Heart left ventricle (tissue), 16 donors: ENCODE data around the gene ATF6B. TPM values are rescaled to one million over a fixed set of nuclear protein-coding genes. Genes with fewer than 3 reads are reported as not detected.

Experiments
- ATAC-seq, 4 donors: fragments of 200-7000 bp; cut with Tn5 transposase; one replicate each; pipeline ENCODE4 v1.9.1; 2020 to 2022; ENCODE audit warnings: moderate library complexity in 4 of 4, mild to moderate bottlenecking in 3 of 4, moderate number of reproducible peaks in 1 of 4
- DNase-seq, 5 donors: peaks; one replicate each; pipeline ENCODE4 v3.0.0-alpha.2; 2020
- H3K27ac ChIP-seq, 12 donors: fragments of 200-600 bp; sonication (generic) in 4 of 12; one replicate each; pipeline versions ENCODE4 v1.5.0 to v1.8.0; 2016 to 2022; ENCODE audit warnings: mild to moderate bottlenecking in 2 of 12
- H3K27me3 ChIP-seq, 9 donors: fragments of 200-600 bp; sonication (generic) in 2 of 9; one replicate each; pipeline versions ENCODE4 v1.5.1 to v1.8.0; 2016 to 2022; ENCODE audit warnings: mild to moderate bottlenecking in 3 of 9
- H3K36me3 ChIP-seq, 9 donors: fragments of 200-600 bp; sonication (generic) in 2 of 9; one replicate each; pipeline versions ENCODE4 v1.5.0 to v1.8.0; 2018 to 2022; ENCODE audit warnings: mild to moderate bottlenecking in 2 of 9
- H3K4me1 ChIP-seq, 12 donors: fragments of 200-600 bp; sonication (generic) in 4 of 12; one replicate each; pipeline versions ENCODE4 v1.5.0 to v1.8.0; 2016 to 2022; ENCODE audit warnings: mild to moderate bottlenecking in 3 of 12
- H3K4me3 ChIP-seq, 12 donors: fragments of 200-600 bp; sonication (generic) in 4 of 12; one replicate each; pipeline versions ENCODE4 v1.5.0 to v1.8.0; 2017 to 2022; ENCODE audit warnings: mild to moderate bottlenecking in 9 of 12, moderate library complexity in 4 of 12
- H3K9me3 ChIP-seq, 12 donors: fragments of 200-600 bp; sonication (generic) in 4 of 12; one replicate each; pipeline versions ENCODE4 v1.5.0 to v1.8.0; 2016 to 2022; ENCODE audit warnings: mild to moderate bottlenecking in 1 of 12
- POLR2A ChIP-seq, 2 donors: fragments of 450-650 bp; IDR thresholded peaks; one replicate each; pipeline ENCODE4 v1.6.1; 2017; ENCODE audit warnings: antibody characterized with exemption in 2 of 2, mild to moderate bottlenecking in 2 of 2, moderate library complexity in 2 of 2
- WGBS, 4 donors: extraction: QIAGEN DNeasy Blood & Tissue Kit in 2 of 4; methylation state at CpG; one replicate each; pipeline versions ENCODE4 v1.1.5 to v1.1.7; 2013 to 2018; 5-methylcytosine and 5-hydroxymethylcytosine counted together
- intact Hi-C, 10 donors: fragments of 100-400 bp; cut with DNase I; formaldehyde crosslinking; loops; one replicate each; pipeline versions ENCODE4 v1.11.1 to v1.14.2; 2022
- polyA plus RNA-seq, 2 donors: library from polyadenylated mRNA; stranded (reverse); fragments of 200-250 nt; gene quantifications; one replicate each; pipeline ENCODE4 v1.2.3, GENCODE V29; 2013
- total RNA-seq, 9 donors: library from RNA; depleted of rRNA in 2 of 9; stranded (reverse); fragments of >200 nt in 2 of 9; fragmentation: NEBNext Ultra II Directional in 3 of 9; extraction: Animal tissue kit (Norgen Biotek cat#: 25700) in 3 of 9; gene quantifications; one replicate each; pipeline versions ENCODE4 v1.1.0 to v1.2.4, GENCODE V29; 2016 to 2023
- TF ChIP-seq, protein P1 (sequence below), 12 donors: fragments of 200-600 bp; sonication (generic) in 4 of 12; IDR thresholded peaks; one replicate each; pipeline versions ENCODE4 v1.5.0 to v1.8.0; 2018 to 2022; ENCODE audit warnings: antibody characterized with exemption in 12 of 12, mild to moderate bottlenecking in 5 of 12
- donor health status: ischemic (EF 13 %, LVEDD 7.1; RV severe dilation, severe dysfunction).
- donor health status: healthy with polysubstance abuse.
- donor health status: DM: no; HTN: yes; CAD: no.
- donor health status: DM: no; HTN: no; CAD: no.
- donor health status: ischemic (EF 25% LVEDD 6.9; RV normal size, moderate dysfunction).
- donor health status: ischemic (EF 25% LVEDD 5.7; RV mildly dilated, moderate dysfunction).
- donor health status: healthy.
- donor health status: DM: yes; HTN: yes; CAD: no.
- donor health status: ischemic (EF 35%, LVEDD 5.7; RV mildly dilated, moderate dysfunction).
- donor health status: nonischemic (EF 11% LVEDD 7.7; RV severe dilation, severe dysfunction).
- donor health status: DM: yes; HTN: yes; CAD: no.
- donor health status: PGD.
- donor health status: ischemic (EF 29% LVEDD 5.4; RV normal size, mild dysfunction).
- donor health status: nonischemic (EF 23%, LVEDD 6.1; RV moderate dilation, normal function).

The ATF6B gene
- total and polyA plus RNA-seq, 11 donors = 11.1 to 56.8 (median 28.7) TPM

DNA sequence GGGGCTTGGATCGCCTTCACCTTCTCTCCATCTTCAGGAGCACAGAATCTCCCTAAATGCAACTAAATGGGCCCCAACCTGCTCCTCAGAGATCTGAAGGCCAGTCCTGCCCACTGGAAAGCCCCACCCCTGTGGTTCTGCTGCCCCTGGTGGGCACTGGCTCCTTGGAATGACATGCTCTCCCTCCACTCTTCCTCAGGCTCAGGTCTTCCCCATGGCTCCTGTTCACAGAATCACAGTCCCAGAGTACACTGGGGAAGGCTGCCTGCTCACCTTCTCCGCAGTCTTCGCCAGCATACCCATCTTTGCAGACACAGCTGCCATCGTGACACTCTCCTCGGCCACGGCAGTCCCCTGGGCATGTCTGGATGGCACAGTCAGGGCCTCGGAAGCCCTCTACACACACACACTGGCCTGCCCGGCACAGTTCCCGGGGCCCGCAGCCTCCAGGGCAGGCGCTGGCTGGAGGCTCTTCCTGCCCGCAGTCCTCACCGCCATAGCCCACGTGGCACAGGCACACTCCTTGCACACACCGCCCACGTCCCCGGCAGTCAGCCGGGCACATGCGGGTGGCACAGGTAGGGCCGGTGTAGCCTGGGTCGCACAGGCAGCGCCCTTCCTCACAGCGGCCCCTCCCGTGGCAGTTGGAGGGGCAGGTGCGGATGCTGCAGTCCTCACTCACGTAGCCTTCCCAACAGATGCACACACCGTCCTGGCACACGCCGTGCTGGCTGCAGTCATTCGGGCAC, 32.5 kb downstream of the ATF6B start:
- H3K9me3 ChIP-seq = no peaks in the 10 kb centered on the region
- ATAC-seq = peak in 1 of 4 donors; percentile 3
- peak overlapping the region in 2 of 12 donors; percentile 29 to 31 for H3K4me3 ChIP-seq
- TF ChIP-seq, protein P1, sequence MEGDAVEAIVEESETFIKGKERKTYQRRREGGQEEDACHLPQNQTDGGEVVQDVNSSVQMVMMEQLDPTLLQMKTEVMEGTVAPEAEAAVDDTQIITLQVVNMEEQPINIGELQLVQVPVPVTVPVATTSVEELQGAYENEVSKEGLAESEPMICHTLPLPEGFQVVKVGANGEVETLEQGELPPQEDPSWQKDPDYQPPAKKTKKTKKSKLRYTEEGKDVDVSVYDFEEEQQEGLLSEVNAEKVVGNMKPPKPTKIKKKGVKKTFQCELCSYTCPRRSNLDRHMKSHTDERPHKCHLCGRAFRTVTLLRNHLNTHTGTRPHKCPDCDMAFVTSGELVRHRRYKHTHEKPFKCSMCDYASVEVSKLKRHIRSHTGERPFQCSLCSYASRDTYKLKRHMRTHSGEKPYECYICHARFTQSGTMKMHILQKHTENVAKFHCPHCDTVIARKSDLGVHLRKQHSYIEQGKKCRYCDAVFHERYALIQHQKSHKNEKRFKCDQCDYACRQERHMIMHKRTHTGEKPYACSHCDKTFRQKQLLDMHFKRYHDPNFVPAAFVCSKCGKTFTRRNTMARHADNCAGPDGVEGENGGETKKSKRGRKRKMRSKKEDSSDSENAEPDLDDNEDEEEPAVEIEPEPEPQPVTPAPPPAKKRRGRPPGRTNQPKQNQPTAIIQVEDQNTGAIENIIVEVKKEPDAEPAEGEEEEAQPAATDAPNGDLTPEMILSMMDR (IDR thresholded peaks at IDR 0.05) = no peak
- no peak for TF ChIP-seq POLR2A (IDR thresholded peaks at IDR 0.05)
- WGBS, 4 donors = 72 to 92% (median 78%) methylated on average over 10 to 30 of the region's 30 CpGs
- peaks cover 0 to 96% (median 36%) of the 10 kb centered on the region in 9 donors for H3K36me3 ChIP-seq
- DNase-seq = no peak
- intact Hi-C loops = no loop called here
- H3K27me3 ChIP-seq = peaks cover 6 to 26% (median 14%) of the 10 kb centered on the region in 9 donors
- H3K4me1 ChIP-seq = peaks cover 2 to 39% (median 19%) of the 10 kb centered on the region in 12 donors
- H3K27ac ChIP-seq = no peak overlapping the region

DNA sequence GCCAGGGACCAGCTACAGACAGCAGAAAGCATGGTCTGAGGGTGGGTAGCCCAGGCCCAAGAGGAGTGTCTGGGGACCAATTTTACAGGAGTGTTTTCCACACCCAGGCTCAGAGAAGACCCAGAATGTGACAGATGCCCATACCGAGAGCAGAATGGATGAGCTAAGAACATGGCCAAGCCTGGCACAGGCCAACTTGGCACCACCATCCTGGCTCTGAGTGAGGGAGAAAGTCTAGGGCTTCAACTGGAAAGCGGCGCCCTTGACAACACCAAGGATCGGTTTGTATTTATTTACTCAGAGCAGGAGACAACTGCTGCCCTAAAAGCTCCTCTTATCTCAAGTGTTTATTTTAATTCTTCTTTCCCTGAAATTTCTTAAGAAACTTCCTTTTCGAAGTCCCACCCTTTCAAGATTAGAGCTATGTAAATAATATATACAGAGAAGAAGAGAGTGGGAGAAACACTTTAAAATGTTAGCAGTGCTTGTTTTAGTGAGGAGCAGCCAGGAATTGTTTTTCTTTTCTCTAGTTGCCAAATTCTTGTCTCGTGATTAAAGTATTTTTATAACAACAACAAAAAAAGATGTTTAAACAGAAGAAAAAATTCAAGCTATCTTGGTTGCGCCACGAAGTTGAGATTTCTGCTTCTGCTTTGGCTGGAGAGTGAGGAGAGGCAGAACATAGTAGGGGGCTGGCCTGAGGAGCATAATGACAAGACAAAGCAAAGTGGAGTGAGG, 35.1 kb downstream of the ATF6B start:
- TF ChIP-seq POLR2A (IDR thresholded peaks at IDR 0.05) = no peak
- TF ChIP-seq, protein P1 (IDR thresholded peaks at IDR 0.05) = no peak
- Histone ChIP-seq H3K9me3 (no peaks in the 10 kb centered on the region), H3K27ac (peak overlapping the region in 11 of 12 donors; percentile 13 to 77 (median 41)), H3K36me3 (peaks cover 0 to 94% (median 34%) of the 10 kb centered on the region in 9 donors), H3K4me3 (no peak overlapping the region), H3K27me3 (peaks cover 6 to 30% (median 14%) of the 10 kb centered on the region in 9 donors), H3K4me1 (peaks cover 2 to 41% (median 20%) of the 10 kb centered on the region in 12 donors)
- intact Hi-C loops = no loop called here
- 44 to 57% (median 47%) methylated on average over 8 of the region's 8 CpGs for WGBS, 4 donors
- DNase-seq (no peak), ATAC-seq (peak; percentile 18 to 48 (median 44))

DNA sequence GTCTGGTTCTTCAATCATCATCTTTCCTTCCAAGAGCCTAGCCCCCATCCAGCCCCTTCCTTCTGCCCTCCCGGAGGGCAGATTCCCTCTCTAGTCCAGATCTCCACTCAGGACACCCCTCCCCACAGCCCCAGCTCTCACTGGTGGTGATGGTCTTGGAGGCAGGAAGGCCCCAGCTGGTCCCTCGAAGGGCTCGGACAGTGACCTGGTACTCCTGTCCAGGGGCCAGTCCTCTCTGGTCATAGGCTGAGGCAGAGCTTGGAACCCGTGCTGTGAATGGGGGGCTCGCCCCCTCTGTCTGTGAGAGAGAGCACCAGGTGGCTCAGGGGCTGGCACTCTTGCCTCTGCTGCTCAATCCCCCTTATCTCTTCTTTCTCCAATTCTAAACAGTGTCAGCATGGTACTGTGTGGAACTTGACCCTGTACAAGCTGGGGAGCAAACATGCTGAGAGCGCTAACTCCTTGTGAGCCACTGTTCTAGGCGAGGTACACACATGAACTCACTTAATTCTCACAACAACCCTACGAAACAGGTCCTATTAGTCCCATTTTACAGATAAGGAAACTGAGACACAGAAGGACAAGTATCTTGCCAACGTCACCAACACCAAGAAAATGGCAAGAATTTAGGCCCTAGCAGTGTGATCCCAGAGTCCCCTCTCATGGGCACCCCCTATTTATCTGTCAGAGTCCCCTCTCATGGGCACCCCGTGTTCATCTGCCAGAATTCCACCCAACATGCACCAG, 38.8 kb downstream of the ATF6B start:
- H3K36me3 ChIP-seq = peaks cover 0 to 80% (median 8%) of the 10 kb centered on the region in 9 donors
- 82 to 85% (median 83%) methylated on average over 9 to 10 of the region's 10 CpGs for WGBS, 4 donors
- DNase-seq = no peak
- no peaks in the 10 kb centered on the region for H3K9me3 ChIP-seq
- no peak for ATAC-seq
- no peak overlapping the region for H3K4me3 ChIP-seq
- H3K27me3 ChIP-seq = peaks cover 0 to 17% (median 0%) of the 10 kb centered on the region in 9 donors
- TF ChIP-seq POLR2A (IDR thresholded peaks at IDR 0.05) = no peak
- intact Hi-C loops = loop anchor here in 3 of 10 donors (2.0 to 10.0 kb wide), 4 partner anchors 33 to 66 kb away; partner anchors contain the start of genes PPT2 (in 3 of the 3) and PRRT1 (in 2 of the 3)
- H3K27ac ChIP-seq = peak overlapping the region in 1 of 12 donors; percentile 82
- peaks cover 2 to 47% (median 29%) of the 10 kb centered on the region in 12 donors for H3K4me1 ChIP-seq

DNA sequence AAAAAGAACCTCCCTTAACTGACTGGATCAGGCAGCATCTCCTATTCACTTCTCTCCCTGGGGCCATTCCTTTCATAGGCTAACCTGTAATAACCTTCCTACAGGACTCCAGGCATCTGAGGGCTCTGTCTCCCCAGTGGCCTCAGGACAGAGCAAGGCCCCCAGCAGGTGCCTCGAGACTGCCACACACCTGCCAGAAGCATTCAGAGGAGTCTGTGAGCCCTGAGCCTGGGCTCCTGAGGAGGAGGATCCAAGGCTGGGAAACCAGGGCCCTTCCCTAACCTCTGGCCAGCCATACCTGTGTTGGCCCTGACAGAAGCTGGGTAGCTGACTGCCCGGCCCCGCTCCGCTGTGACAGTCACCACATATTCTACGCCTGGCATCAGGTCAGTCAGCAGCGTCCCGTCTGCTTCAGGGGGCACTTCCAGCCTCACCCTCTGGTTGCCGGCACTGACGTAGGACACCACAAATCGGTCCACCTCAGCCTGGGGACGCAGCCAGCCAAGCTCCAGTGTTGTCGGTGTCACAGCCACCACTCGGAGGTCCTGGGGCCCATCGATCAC, 39.5 kb downstream of the ATF6B start:
- DNase-seq (peak in 1 of 5 donors; percentile 30), ATAC-seq (no peak)
- Histone ChIP-seq H3K27ac (peak overlapping the region in 11 of 12 donors; percentile 42 to 86 (median 79)), H3K4me1 (peaks cover 2 to 48% (median 28%) of the 10 kb centered on the region in 12 donors), H3K27me3 (peaks cover 0 to 17% (median 0%) of the 10 kb centered on the region in 9 donors), H3K36me3 (peaks cover 0 to 80% (median 14%) of the 10 kb centered on the region in 9 donors), H3K9me3 (no peaks in the 10 kb centered on the region), H3K4me3 (no peak overlapping the region)
- intact Hi-C loops = loop anchor here in 3 of 10 donors (2.0 to 10.0 kb wide), 4 partner anchors 34 to 66 kb away; partner anchors contain the start of genes PPT2 (in 3 of the 3) and PRRT1 (in 2 of the 3)
- no peak for TF ChIP-seq POLR2A (IDR thresholded peaks at IDR 0.05)
- TF ChIP-seq, protein P1 (IDR thresholded peaks at IDR 0.05) = no peak
- WGBS, 4 donors = 89 to 92% (median 90%) methylated on average over 7 to 14 of the region's 14 CpGs
